GM06990 (cell line): ENCODE results near the gene DDX24.

ENCODE experiments used
- DNase-seq: peaks from one replicate; pipeline ENCODE4 v3.0.0-alpha.2; 2011; ENCODE audit not compliant: insufficient read length; ENCODE audit errors: extremely low read depth
- H3K27me3 ChIP-seq: replicated peaks from 2 replicates; pipeline ENCODE4 v1.6.0; 2011; ENCODE audit warnings: low read length; ENCODE audit not compliant: control insufficient read depth, insufficient read depth
- H3K36me3 ChIP-seq: 2 replicates; pipeline ENCODE4 v1.5.1; 2011; ENCODE audit warnings: low read length; ENCODE audit not compliant: control insufficient read depth, insufficient read depth
- H3K4me3 ChIP-seq: replicated peaks from 2 replicates; pipeline ENCODE4 v1.5.1; 2011; ENCODE audit warnings: low read depth, mild to moderate bottlenecking, control low read depth, low read length
- TF ChIP-seq, protein P1 (sequence below): IDR thresholded peaks from 2 replicates; pipeline ENCODE4 v1.5.1; 2011; ENCODE audit warnings: low read length, control low read depth, mild to moderate bottlenecking, inconsistent platforms; ENCODE audit not compliant: insufficient read depth, poor library complexity, severe bottlenecking

The DDX24 gene

DNA sequence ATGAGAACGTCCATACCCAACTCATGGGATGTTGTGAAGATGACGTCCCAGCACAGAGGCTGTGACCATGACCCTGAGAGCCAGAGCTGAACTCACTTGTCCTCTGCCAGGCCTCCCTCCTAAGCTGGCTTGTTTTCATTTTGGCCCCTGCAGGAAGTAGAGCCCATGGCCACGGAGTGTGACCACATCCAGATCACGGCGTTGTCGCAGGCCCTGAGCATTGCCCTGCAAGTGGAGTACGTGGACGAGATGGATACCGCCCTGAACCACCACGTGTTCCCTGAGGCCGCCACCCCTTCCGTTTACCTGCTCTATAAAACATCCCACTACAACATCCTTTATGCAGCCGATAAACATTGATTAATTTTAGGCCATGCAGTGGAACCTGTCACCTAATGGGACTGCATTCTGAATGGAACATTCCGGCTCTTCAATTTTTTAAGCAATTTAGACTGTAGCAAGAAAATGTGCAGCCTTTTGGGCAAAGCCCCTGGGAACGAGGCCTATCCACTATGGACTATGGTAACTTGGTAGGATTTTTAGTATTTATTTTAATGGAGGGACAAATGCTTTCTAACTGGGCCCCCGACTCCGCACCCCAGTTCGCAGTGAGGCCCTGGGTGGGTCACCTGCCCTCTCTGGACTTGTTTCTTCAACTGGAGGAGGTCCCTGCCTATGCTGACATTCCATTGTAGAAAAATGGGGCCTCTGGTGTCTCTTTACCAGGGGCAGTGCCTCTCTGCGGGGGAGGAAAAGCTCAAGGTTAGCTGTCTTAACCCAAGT, 35.2 kb downstream of the DDX24 start:
- H3K4me3 ChIP-seq, result no peak overlapping the region
- TF ChIP-seq, protein P1, sequence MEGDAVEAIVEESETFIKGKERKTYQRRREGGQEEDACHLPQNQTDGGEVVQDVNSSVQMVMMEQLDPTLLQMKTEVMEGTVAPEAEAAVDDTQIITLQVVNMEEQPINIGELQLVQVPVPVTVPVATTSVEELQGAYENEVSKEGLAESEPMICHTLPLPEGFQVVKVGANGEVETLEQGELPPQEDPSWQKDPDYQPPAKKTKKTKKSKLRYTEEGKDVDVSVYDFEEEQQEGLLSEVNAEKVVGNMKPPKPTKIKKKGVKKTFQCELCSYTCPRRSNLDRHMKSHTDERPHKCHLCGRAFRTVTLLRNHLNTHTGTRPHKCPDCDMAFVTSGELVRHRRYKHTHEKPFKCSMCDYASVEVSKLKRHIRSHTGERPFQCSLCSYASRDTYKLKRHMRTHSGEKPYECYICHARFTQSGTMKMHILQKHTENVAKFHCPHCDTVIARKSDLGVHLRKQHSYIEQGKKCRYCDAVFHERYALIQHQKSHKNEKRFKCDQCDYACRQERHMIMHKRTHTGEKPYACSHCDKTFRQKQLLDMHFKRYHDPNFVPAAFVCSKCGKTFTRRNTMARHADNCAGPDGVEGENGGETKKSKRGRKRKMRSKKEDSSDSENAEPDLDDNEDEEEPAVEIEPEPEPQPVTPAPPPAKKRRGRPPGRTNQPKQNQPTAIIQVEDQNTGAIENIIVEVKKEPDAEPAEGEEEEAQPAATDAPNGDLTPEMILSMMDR, result no peak
- DNase-seq, result no peak
- peaks cover 25% of the 10 kb centered on the region for H3K36me3 ChIP-seq
- H3K27me3 ChIP-seq, result no peaks in the 10 kb centered on the region

DNA sequence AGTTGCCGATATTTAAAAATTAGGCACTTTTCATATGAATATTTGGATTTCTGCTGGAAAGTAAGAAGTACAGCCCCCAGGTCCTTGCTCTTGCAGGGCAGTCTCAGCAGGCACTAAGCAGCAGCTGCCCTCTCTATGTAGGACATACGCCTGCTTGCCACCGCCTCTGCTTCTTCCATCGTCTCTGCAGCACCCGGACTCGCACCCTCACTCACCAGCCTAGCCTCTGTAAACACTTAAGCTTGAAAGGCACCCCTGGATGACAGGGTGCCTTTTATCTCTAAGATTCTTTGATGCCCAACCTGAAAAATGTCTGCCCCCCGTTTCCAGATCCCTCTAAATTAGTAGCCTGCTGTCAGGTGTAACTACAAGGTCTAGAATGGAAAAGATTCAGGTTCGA, 35.9 kb downstream of the DDX24 start:
- H3K36me3 ChIP-seq, result peaks cover 20% of the 10 kb centered on the region
- no peak for DNase-seq
- H3K27me3 ChIP-seq, result no peaks in the 10 kb centered on the region
- H3K4me3 ChIP-seq, result no peak overlapping the region
- TF ChIP-seq, protein P1, result no peak

DNA sequence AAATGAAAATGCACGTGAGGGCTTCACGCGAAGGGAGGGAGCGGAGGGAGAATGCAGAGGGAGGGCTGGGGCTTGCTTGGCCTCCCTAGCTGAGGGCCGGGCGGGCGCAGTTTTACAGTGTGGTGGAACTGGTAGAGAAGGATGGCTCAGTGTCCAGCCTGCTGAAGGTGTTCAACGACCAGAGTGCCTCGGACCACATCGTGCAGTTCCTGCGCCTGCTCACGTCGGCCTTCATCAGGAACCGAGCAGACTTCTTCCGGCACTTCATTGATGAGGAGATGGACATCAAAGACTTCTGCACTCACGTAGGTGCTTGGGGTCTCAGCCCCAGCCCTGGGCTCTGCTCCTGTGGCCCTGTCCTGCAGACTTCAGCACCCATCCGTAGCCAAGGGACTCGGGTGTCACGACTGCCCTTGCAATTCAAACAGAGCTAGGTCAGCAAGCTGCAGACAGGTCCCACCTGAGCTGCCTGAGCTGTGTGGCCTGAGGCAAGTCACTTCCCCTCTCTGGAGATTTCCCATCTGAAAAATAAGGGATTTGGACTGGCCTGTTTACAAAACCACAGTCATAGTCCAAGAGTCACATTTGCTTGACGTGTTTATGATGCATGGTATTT, 36.4 kb downstream of the DDX24 start:
- TF ChIP-seq, protein P1, result no peak
- DNase-seq, result no peak
- Histone ChIP-seq H3K4me3 (no peak overlapping the region), H3K36me3 (peaks cover 19% of the 10 kb centered on the region), H3K27me3 (no peaks in the 10 kb centered on the region)

DNA sequence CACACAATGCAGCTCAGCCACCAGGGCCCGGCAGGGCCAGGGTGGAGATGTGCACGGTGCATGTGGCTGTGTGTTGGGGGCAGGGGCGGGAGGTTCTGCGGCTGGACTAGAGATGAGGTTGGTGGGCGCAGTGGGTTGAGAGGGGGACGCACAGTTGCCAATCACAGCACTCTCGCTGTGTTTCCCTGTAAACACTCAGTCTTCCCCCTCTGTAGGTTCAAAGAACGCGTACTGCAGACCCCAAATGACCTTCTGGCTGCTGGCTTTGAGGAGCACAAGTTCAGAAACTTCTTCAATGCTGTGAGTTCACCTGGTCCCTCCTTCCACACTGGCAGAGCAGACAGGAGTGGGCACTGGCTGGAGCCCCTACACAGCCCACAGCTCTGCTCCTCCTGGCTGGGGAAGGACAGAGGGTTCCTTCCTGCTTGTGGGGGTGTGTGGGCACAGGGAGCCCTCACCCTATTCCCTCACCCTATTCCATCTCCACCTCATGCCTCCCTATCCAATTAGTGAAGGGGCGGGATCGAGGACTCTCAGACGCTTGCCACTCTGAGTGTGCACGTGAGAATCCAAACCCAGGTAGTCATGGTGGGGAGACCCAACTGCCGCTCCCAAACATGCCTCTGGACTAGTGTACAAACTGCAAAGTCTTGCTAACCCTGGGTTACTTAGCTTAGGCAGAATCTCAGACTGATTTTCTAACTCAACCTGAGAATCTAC, 37.1 kb downstream of the DDX24 start:
- peaks cover 14% of the 10 kb centered on the region for H3K36me3 ChIP-seq
- TF ChIP-seq, protein P1, result no peak
- no peak overlapping the region for H3K4me3 ChIP-seq
- no peak for DNase-seq
- H3K27me3 ChIP-seq, result no peaks in the 10 kb centered on the region

DNA sequence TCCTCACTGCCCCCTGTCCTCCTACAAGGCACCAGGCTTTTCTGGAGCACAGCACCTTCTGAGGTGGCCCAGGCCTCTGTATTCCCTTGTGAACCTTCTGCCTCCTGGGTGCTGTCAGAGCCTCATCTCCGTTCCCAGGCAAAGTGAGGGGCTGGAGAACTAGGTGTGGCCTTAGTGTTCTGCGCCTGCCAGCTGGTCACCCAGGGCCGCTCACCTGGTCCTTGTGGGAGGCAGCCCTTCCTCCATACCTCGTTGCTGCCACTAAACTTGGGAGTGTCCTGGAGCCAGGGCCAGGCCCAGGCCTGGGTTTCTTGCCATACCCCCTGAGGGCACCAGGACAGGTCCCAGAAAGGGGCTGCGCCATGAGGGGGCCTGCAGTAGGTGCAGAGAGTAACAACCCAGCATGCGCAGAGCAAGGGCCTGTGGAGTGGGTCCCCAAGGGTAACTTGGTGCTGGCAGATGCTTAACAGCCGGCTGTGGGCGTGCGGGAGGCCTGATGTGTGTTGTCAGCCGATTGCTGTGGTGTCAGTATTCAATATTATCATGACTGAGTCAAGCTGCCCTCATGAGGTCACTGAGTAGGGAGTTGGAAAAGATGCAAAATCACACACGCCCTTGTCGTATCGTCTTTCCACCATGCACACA, 37.8 kb downstream of the DDX24 start:
- Histone ChIP-seq H3K4me3 (no peak overlapping the region), H3K36me3 (peaks cover 10% of the 10 kb centered on the region), H3K27me3 (no peaks in the 10 kb centered on the region)
- TF ChIP-seq, protein P1, result no peak
- no peak for DNase-seq
